GM19455 (cell line): Measurements from ENCODE around the gene ZNF44.
A peak's percentile ranks its signal among the peaks of the same experiment; 100 is the strongest.
"Not testable (repeated sequence)": the region's sequence is repeated elsewhere in the genome, so short reads cannot be mapped to it uniquely, and the experiment has no call there.

ENCODE experiments used
- ATAC-seq: cut with Tn5 transposase; IDR thresholded peaks from one replicate; pipeline ENCODE4 v1.9.1; 2021; ENCODE audit not compliant: unreplicated experiment

Gene ZNF44

GRCh38 chr19:12294249-12295158, at the start of gene ZNF44:
Gene ZNF44, minus strand, starts transcription at chr19:12294883. Its CDS starts 189 bp downstream, at chr19:12294694.
- ATAC-seq = peak; percentile 85

GRCh38 chr19:12333162-12334159, 38.8 kb upstream of the ZNF44 start, which contains the start of gene ZNF563:
Gene ZNF563, minus strand, starts transcription at chr19:12333633. Its CDS starts 151 bp downstream, at chr19:12333482.
- ATAC-seq = peak; percentile 88

GRCh38 chr19:12331211-12331941, 36.7 kb upstream of the ZNF44 start:
- ATAC-seq = no peak

- ATAC-seq = no peak
Measured at GRCh38 chr19:12330340-12330739, 35.7 kb upstream of the ZNF44 start.

- no peak for ATAC-seq
Measured at GRCh38 chr19:12325690-12326089, 31.0 kb upstream of the ZNF44 start.

- no peak for ATAC-seq
Measured at GRCh38 chr19:12318782-12319413, 24.2 kb upstream of the ZNF44 start.

GRCh38 chr19:12314553-12314952, 19.9 kb upstream of the ZNF44 start:
- no peak for ATAC-seq

- not testable (repeated sequence) for ATAC-seq
Measured at GRCh38 chr19:12308891-12309290, 14.2 kb upstream of the ZNF44 start.

GRCh38 chr19:12295191-12295590, 508 bp upstream of the ZNF44 start:
- peak; percentile 7 for ATAC-seq

GRCh38 chr19:12293777-12294248, 870 bp downstream of the ZNF44 start:
- ATAC-seq = no peak

- no peak for ATAC-seq
Measured at GRCh38 chr19:12289790-12290065, 5.0 kb downstream of the ZNF44 start.

GRCh38 chr19:12287958-12288500, 6.7 kb downstream of the ZNF44 start:
- no peak for ATAC-seq

- no peak for ATAC-seq
Measured at GRCh38 chr19:12284631-12285030, 10.1 kb downstream of the ZNF44 start.

GRCh38 chr19:12284226-12284625, 10.5 kb downstream of the ZNF44 start:
- ATAC-seq = no peak

- ATAC-seq = no peak
Measured at GRCh38 chr19:12278713-12279112, 16.0 kb downstream of the ZNF44 start.

GRCh38 chr19:12272980-12273901, 21.4 kb downstream of the ZNF44 start:
- ATAC-seq = no peak

GRCh38 chr19:12272386-12272785, 22.3 kb downstream of the ZNF44 start:
- ATAC-seq = no peak

- ATAC-seq = no peak
Measured at GRCh38 chr19:12270854-12271253, 23.8 kb downstream of the ZNF44 start.
